ENCODE data around the gene EN1.

EN1 gene

DNA sequence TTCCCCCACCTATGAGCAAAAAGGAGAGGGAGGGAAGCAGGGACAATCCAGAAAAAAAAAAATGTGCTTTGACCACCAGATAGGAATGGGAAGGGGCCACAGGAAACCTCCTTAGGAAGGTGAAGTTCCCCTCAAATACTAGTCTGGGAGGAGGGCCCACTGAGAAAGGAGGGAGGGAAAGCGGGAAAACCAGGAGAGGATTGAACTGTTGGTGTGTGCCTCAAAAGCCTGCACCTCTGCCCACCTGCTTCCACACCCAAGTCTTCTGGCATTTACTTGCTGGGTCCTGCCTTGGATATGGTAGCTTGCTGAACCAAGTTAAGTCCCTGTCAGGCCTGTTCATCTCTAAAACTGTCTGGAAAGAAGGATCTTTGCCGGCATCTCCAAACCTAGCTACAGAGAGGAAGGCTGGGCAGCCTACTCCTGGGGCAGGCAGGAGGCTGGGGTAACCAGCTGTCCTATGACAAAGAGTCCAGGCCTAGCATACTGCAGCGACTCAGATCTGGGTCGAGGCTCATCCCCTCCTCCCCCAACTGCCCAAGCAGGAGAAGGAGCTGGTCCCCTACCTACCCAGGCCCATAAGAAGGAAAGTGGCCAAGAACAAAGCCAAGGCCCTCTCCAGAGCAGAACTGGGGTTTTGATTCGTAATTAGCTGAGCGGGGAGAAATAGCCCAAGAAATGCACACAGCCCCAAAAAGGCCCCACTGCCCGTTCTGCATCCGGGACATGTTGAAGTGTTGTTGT is 3.0 kb downstream of the EN1 start:
- DNase-seq (ENCODE audit: extremely low spot score, insufficient read length, low read depth) (no peak), FAIRE-seq (no peak)

DNA sequence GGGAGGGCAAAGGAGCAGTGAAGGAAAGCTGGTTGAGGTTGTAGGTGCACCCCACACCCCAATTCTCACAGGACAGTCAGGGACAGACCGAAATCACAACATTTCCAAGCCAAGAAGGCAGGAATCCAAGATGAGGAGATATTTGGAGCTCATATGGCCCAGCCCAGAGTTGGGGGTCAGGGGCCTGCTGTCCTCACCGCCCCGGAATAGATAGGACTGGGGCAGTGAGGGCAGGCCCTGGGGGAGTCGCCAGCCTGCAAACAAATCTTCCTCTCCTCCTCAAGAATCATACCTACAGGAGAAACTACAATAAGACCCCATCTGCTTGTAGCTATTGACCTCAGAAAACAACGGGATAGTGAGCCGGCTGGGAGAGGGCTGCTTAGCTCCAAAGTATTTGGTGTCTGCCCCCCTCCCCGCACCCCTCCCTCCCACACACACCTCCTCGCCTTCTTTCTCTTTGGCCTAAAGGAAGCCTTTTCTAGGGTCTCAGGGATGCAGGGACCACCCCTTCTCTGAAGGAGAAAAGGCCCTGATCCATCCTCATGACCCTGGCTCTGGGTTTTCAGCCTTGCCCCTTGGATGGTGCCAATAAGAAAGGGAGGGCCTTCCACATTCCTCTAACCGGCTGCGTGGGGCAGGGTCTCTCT is 3.8 kb downstream of the EN1 start:
- DNase-seq (ENCODE audit: extremely low spot score, insufficient read length, low read depth) = no peak
- no peak for FAIRE-seq

DNA sequence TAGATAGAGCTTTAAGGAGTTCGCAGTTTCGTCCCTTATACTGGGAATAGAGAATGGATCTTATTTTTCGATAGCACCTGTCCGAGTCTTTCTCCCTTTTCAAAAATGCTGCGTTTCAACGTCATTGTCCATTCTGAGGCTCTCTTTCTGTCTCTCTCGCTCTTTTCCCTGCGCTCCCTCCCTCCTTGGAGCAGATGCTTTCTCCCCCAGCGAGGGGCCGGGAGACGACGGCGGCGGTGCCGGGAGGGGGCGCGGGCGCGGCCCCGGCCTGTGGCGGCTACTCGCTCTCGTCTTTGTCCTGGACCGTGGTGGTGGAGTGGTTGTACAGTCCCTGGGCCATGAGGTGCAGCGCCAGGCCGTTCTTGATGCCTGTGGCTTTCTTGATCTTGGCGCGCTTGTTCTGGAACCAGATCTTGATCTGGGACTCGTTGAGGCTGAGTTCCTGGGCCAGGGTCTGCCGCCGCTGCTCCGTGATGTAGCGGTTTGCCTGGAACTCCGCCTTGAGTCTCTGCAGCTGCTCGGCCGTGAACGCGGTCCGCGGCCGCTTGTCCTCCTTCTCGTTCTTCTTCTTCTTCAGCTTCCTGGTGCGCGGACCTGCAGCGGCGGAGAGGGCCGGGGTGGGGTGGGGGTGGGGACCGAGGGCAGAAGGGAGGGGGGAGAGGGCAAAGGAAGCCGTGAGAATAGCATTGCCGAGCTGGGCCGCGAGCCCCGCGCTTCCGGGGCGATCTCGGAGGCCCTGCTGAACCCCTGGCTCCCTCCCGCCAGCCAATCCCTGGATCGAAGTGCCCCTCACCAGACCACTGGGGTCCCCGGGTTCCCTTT is 4.6 kb downstream of the EN1 start:
- DNase-seq (ENCODE audit: extremely low spot score, insufficient read length, low read depth) (no peak), FAIRE-seq (no peak)

DNA sequence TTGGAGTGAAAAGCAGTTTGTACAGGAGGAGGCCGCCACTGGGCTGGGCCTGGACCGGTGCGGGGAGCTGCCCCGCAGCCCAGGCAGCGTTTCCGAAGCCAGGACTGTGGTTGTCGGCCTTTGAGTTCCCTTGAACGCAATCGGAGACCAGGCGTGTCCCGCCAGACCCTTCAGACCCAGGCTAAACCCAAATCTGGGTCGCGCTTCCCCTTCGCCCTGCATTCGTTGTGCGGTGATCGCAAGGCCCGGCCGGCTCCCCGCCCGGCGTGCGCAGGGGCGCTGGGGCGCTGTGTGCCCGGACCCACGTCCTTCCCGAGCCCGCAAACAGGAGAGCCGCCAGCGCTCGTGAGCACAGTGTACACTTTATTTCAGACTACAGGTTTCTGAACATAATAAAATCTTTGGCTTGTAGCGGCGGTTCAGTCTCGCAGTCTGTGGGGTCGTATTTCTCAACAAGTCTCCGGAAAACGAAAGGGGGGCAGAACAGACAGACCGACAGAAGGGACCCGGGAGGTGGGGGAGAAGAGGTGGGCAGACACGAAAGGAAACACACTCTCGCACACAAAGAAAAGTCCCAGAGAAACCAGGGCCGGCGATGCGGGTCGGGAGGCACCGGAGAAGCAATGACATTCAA is 5.5 kb downstream of the EN1 start:
- FAIRE-seq (no peak), DNase-seq (ENCODE audit: extremely low spot score, insufficient read length, low read depth) (no peak)

DNA sequence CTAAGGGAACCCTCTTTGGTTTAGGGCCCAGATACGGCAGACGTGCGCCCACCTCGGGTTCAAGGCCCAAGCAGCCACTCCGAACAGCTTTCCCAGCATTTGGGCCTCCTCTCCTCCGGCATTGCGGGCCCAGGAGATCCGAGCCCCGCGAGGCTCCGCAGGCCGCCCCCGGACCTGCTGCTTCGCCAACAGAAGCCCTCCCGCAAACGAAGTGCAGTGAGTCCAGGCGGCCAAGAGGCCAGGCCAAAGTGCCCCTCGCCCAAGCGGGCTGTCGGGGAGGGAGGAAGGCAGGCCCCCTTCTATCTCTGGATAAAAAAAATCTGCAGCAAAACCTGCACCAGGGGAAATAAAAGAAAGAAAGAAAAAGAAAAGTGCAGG is 6.0 kb downstream of the EN1 start:
- no peak for FAIRE-seq
- DNase-seq (ENCODE audit: extremely low spot score, insufficient read length, low read depth) = no peak

DNA sequence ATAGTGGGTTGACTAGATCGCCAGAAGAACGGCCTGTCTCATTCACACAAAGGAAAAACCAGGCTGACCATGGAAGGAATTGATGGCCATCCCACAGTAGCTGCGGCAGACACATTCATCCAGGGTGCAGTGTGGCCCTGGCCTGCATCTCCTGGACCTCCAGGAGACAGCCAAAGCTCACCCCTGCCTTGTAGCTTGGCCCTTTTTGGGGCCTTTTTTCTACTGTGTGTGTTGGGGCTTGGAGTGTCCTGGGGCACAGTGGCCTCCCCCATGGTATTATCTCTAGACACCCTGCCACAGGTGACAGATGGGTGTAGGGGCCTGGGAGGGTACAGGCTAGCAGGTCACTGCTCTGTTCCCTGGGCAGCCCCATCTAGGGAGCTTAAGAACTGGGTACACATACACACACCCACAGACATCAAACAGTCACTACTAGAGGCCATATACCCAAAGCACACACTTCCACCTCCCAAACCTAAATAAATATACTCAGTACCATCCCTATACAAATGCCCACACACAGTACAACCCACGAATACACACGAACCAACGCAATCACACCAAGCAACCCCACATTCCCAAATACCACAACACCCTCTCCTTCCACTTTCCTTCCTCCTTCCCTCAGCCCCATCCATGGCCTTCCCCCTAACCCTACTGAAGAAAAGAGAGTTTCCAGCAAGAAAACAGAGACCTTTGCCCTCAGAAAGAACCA is 8.6 kb downstream of the EN1 start:
- DNase-seq (ENCODE audit: extremely low spot score, insufficient read length, low read depth) (no peak), FAIRE-seq (no peak)

DNA sequence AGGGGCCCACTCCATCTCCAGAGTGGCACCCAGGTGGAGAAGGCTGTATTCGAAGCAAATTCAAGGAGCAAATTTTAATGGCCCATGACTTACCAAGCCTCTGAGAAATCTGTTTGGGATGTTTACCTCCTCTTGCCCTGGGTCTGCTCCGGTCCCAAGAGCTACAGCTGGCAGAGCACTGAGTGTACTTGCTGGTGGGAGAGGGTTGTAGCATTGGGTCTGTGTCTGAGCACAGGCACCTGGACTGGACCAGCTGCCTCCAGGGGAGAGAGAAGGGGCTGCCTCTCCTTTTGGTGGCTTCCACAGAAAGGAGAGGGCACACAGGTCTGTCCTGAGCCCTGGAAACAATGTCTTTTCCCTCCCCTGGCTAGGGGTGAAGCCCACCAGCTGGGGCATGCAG is 9.8 kb downstream of the EN1 start:
- DNase-seq (ENCODE audit: extremely low spot score, insufficient read length, low read depth) (no peak), FAIRE-seq (no peak)

DNA sequence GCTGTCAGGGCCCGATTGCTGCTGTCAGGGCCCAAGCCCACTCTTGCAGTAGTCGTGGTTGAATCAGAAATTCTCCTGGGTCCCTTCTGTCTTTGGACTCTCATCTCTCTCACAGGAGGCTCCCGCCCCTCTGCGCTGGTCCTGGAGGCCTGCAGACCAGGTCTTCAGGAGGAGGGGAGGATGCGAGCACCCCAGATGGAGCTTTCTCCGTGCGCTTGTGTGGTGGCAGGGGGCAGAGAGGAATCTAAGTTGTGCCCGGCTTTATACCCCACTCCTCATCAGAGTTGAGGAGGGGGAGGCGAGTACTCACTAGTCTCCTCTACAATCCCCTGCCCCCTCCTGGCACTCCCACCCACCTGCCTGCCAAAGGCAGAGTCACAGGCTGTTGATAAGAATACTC is 10.4 kb downstream of the EN1 start:
- DNase-seq (ENCODE audit: extremely low spot score, insufficient read length, low read depth) = no peak
- no peak for FAIRE-seq

DNA sequence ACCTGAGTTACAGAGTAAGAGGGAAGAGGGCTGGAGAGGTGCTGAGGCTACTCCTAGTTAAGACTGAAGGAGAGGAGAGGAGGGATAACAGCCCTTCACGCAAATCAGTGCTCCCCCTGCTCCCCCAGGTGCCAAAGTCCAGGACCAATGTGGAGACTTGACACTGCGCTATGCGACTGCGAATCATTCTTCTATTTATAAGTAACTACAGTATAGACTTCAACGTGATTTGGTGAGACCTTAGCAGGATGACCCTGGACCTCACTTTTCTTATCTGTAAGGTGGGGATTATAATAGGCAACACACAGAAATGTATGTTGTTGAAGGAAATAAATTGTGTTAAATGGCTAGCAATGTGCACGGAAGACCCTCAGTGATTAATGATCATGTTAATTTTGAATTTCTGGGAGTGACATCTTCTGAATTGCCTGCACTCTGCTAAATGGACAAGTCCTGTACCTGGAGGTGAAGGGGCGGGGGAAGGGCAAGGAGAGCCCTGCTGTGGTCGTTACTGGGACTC is 11.0 kb downstream of the EN1 start:
- DNase-seq (ENCODE audit: extremely low spot score, insufficient read length, low read depth) = no peak
- no peak for FAIRE-seq

DNA sequence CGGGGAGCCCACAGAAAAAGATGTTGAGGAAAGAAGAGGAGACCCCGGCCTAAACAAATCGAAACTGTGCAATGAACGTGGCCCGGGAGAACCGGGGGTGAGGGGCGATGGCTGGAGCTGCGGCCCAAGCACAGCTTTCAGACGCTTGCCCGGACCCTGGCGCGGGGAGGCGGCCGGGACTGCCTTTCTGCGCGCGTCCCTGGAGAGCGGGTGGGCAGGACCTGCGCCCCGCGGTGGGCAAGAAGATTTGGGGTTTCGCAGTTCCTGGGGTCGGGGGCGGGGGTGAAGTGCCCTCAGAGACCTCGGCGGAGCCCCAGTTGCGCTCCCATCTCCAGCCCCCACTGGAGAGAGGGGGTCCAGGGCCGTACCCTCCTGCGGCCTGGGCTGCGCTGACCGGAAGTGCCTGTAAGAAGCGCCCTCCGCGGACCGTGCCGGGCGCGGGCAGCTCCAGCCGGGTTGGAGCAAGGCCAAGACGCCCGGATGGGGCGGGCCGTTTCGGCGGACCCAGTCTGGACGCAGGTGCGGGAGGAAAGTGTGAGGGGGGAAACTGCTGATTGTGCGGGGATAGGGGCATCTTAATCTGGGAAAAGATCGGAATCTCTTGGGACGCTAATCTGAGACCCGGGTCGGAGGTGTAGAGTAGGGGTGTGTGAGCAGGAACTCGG is 11.6 kb downstream of the EN1 start:
- DNase-seq (ENCODE audit: extremely low spot score, insufficient read length, low read depth) = no peak
- no peak for FAIRE-seq

DNA sequence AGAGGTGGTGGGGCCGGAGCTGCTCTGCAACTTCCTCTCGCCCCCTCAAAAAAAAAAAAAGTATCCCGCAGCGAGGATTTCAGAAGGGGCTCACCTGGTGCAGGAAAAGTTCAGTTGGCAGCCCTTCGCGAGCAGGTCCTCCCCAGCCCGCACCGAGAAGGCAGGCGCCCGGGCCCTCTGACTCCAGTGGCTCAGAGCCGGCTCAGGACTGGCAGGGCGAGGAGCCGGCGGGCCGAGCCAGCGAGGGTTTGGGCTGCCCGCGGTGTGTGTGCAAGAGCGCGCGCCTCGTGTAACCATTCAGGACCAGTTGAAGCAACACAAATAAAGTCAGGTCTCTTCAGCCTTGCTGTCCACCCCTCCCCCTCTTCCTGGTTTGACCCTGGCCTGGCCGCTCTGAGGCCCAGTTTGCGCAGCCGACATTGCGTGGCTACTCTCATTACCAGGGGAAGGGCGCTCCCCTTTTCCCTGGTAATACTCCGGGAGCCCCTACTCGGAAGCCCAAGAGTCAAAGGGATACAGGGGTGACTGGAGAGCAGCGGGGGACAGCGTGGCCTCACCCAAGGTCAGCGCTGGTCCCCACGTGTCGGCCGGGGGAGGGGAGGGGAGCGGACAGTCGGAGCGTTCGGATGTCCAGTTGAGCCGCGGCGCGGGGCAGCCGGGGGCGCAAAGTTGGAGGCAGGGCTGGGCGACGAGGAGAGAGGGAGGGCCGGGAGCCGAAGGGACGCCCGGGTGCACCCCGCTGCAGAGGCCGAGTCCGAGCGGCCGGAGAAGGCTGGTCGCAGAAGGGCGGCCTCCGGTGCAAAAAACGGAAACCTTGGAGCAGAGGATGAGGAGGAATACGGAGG is 12.3 kb downstream of the EN1 start:
- DNase-seq (ENCODE audit: extremely low spot score, insufficient read length, low read depth) (no peak), FAIRE-seq (no peak)

DNA sequence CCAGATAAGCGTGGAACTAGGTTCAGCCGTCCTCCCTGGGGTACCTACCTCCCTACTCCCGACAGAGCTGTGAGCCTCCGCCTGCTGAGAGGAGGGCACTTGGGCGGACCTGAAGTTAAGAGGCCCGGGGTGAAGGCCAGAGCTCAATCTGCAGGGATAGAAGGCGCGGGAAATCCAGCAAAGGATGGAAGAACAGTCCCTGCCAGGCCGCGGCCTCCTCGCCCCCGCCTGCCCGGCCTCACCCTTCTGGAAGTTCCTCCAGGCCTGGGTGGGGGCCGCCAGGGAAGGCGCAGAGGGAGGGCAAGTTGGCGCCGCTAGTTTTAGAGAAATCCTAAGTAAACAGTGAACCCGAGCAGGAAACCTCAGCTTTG is 13.0 kb downstream of the EN1 start:
- DNase-seq (ENCODE audit: extremely low spot score, insufficient read length, low read depth) = no peak
- no peak for FAIRE-seq

DNA sequence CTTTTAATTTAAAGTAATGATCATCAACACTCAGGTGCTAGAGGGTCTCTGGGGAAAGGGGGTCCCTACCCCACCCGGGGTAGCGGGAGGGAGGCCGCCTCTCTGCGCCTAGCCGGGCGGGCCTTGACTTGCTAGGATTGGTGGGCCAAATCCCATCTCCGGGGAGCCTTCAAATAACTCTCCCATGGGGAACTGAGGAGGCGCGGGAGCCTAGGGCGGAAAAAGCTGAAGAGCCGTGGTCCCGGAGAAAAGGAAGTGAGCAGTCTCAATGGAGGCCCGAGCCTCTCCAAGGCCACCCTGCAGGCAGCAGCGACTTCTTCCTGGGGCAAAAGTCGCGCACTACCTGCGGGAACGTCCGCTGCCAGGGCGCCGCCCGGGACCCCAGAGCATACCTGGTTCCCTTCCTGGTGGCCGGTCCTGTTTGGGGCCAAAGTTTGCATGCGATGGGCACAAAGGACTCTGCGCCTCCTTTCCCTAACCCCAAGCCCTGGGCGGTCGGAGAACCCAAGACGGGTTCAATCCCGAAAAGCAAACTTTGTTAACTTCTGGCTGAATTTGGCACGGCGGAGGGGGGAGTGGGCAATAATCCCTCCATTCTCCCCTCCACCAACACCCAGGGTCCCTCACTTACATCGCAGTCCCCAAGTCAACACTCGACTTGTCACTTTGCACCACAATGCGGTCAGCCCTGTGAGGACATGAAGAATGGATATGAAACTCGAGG is 13.6 kb downstream of the EN1 start:
- no peak for FAIRE-seq
- no peak for DNase-seq (ENCODE audit: extremely low spot score, insufficient read length, low read depth)

DNA sequence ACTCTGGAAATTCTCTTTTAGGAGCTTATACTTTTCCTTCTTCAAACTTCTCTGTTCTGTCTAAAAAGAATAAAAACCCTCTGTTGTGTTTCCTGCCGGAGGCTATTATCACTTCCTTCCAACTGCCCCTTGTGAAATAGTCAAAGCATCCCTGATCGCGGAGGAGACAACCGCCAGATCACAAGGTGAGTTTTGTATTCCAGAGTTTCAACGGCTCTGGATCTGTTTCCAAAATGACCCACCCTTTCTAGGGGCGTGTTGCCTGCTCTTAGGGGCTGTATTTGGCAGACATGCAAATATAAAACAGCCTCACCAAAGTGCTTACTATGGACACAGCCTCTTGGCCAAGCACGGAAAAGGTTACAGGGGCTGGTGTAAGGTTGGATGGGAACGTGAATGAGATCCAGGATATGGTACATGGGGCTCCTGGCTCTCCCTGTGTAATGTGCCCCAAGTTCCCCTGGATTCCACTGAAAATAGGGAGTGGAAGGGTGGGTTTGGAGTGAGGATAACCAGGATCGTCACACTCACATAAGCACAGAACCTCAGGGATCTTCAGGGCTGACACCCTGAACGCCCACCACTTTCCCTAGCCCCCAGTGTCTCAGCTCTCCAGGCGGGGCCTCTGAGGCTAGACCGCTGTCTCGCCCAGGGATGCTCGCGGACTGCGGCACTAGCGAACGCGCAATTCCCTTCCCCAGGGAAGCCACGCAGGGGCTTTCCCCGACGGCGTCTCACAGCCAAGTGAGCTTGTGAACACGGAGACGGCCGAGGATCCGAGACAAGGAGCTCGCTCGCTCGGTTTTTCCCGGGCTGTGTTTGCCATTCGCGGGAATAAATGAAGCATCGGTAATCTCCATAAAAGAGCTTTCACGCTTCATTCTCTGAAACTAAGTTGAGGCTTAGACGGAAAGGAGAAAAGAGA is 14.4 kb downstream of the EN1 start:
- FAIRE-seq (no peak), DNase-seq (ENCODE audit: extremely low spot score, insufficient read length, low read depth) (no peak)

DNA sequence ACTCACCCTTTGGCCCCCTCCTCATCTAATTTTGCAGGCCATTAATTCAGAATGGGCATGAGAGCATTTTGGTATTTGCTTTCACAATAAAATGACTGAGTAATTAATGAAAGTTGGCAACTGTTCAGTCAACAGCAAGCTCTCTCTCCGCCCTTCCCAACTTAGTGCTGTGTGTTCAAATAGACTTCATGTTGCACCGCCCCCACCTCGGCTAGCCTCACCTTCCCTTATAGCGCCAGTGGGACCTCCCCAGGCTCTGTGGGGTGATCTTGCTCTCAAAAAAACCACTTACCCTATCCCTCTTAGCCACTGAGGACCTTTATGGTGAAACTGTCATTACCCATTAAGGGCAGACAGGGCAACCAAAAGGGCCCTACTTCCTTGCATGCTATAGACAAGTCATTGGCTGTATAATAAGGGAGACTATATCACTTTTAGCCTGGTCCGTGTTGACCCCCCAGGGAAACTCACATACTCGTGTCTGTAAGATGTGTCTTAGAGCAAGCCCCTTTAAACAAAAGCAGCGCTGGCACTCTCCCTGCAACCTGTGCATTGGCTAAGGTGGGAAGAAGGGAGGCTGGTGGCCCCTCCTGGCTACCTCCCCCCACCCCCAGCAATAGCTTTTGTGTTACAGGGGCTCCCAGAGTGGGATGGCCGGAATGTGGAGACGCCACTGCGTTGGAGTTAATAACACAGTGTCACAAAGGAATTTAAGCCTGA is 15.2 kb downstream of the EN1 start:
- no peak for FAIRE-seq

DNA sequence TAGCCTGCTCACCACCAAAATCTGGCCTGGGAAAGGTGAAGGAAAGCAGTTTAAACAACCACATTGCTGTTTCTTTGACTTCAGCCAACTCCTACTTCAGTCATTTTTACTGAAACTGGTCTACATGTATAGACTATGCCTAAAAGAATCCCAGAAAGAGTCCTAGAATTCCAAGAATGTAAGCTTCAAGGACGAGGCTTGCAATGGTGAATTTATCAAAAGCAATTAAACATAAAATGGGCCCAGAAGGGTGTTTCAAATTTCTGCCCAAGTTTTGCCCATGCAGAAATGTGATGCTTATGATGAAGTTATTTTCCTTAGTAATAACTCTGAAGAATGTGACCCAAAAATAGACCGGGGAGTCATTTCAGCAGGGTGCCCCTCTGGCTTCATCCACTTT is 16.6 kb downstream of the EN1 start:
- no peak for DNase-seq (ENCODE audit: extremely low spot score, insufficient read length, low read depth)
- FAIRE-seq = no peak

More for the DNA sequence above, 15.2 kb downstream of the EN1 start:
- no peak for DNase-seq (ENCODE audit: extremely low spot score, insufficient read length, low read depth)
